K562 (cell line): ENCODE measurements around the gene OSBPL7. TPM values are rescaled to one million over a fixed set of nuclear protein-coding genes. Genes with fewer than 3 reads are reported as not detected.

Experiments used
- ATF4 ChIP-seq: fragments of 450-650 bp; formaldehyde crosslinking; IDR thresholded peaks from 2 replicates; pipeline ENCODE4 v1.4.0; 2022; ENCODE audit warnings: mild to moderate bottlenecking, moderate library complexity
- BRF2 ChIP-seq: IDR thresholded peaks from 3 replicates; pipeline ENCODE4 v1.6.1; 2011; ENCODE audit warnings: borderline replicate concordance, mild to moderate bottlenecking; ENCODE audit not compliant: insufficient read length, insufficient read depth
- CREB1 ChIP-seq, 2 experiments: sonication (generic) in 1 of 2; formaldehyde crosslinking in 1 of 2; IDR thresholded peaks; 2 replicates each; pipeline versions ENCODE4 v1.6.1 to v1.8.0; 2012 to 2022; ENCODE audit warnings: inconsistent platforms in 1 of 2, mild to moderate bottlenecking in 1 of 2, missing genetic modification reagents in 1 of 2, moderate library complexity in 1 of 2
- ELF4 ChIP-seq: fragments of 450-650 bp; formaldehyde crosslinking; IDR thresholded peaks from 2 replicates; pipeline ENCODE4 v1.4.0; 2022; ENCODE audit warnings: missing genetic modification characterization
- MGA ChIP-seq: fragments of 450-650 bp; IDR thresholded peaks from 2 replicates; pipeline ENCODE4 v1.6.1; 2016; ENCODE audit warnings: mild to moderate bottlenecking, moderate library complexity
- PCBP2 ChIP-seq: fragments of 200-400 bp; formaldehyde crosslinking; IDR thresholded peaks from 2 replicates; pipeline ENCODE4 v1.6.1; 2018; ENCODE audit warnings: low read length, low read depth, mild to moderate bottlenecking, moderate library complexity; ENCODE audit not compliant: poor library complexity, severe bottlenecking
- SRSF7 ChIP-seq: fragments of 200-400 bp; formaldehyde crosslinking; optimal IDR thresholded peaks from 2 replicates; pipeline ENCODE3; 2017; ENCODE audit warnings: mild to moderate bottlenecking, low read depth, low read length
- ZKSCAN3 ChIP-seq: fragments of 250-450 bp; sonication (Bioruptor Pico); IDR thresholded peaks from 2 replicates; pipeline ENCODE4 v1.4.0; 2020
- ZNF445 ChIP-seq: fragments of 250-450 bp; sonication (Bioruptor Pico); IDR thresholded peaks from 2 replicates; pipeline ENCODE4 v1.4.0; 2020; ENCODE audit warnings: low read depth, mild to moderate bottlenecking, moderate library complexity
- ZNF589 ChIP-seq: fragments of 200-800 bp; sonication (Bioruptor generic); IDR thresholded peaks from 2 replicates; pipeline ENCODE4 v1.6.1; 2016; ENCODE audit warnings: low read depth, missing genetic modification characterization, missing compliant biosample characterization
- ZNF644 ChIP-seq: fragments of 200-800 bp; sonication (Bioruptor generic); IDR thresholded peaks from 2 replicates; pipeline ENCODE4 v1.6.1; 2016; ENCODE audit warnings: low read depth, missing genetic modification characterization, missing compliant biosample characterization
- polyA plus RNA-seq, 8 experiments: library from polyadenylated mRNA; depleted of rRNA in 4 of 8; stranded (reverse) in 5 of 8; unstranded in 3 of 8; fragments of >200 nt; fragmentation: Nextera tagmentation in 2 of 8; fragmentation: Illumina TruSeq in 1 of 8; extraction: Ambion mirVana in 2 of 8; extraction: Trizol in 1 of 8; gene quantifications; 2 replicates each; pipeline versions ENCODE4 v1.2.1 to v1.2.3, GENCODE V29; 2011 to 2014; ENCODE audit warnings: inconsistent platforms in 1 of 8, missing spikeins in 1 of 8
- total RNA-seq, 7 experiments: library from RNA; depleted of rRNA in 6 of 7; stranded (reverse); fragments of >200 nt in 6 of 7; fragmentation: Illumina TruSeq in 2 of 7; extraction: Trizol in 2 of 7; gene quantifications; 2 replicates each; pipeline versions ENCODE4 v1.2.1 to v1.2.3, GENCODE V29; 2011 to 2021; ENCODE audit warnings: low replicate concordance in 1 of 7

The OSBPL7 gene
- total and polyA plus RNA-seq, 9 of the 15 experiments (the other 6 are each of a cell fraction or from before 2014, with no cell fraction given) = 0.32 to 11.9 (median 5.8) TPM

- TF ChIP-seq ATF4 (peak; percentile 2; the same call in 1 of the 2 replicates), BRF2 (no peak), PCBP2 (no peak), ZNF445 (CRISPR knock-in tag) (no peak), ZNF644 (tag) (no peak), ELF4 (CRISPR knock-in tag) (no peak), SRSF7 (no peak), ZNF589 (CRISPR knock-in tag) (no peak), CREB1 (IDR thresholded peaks at IDR 0.05) (no peak), CREB1 (CRISPR knock-in tag; IDR thresholded peaks at IDR 0.05) (no peak), ZKSCAN3 (no peak), MGA (no peak)
Measured at GRCh38 chr17:47841488-47842291, 20.1 kb upstream of the OSBPL7 start (continued).
